Muscle of leg (tissue), 11 donors: Measurements from ENCODE around the gene BBS2. TPM values are rescaled to one million over a fixed set of nuclear protein-coding genes. Genes with fewer than 3 reads are reported as not detected.
A peak's percentile ranks its signal among the peaks of the same experiment; 100 is the strongest.
"Not testable (repeated sequence)": the region's sequence is repeated elsewhere in the genome, so short reads cannot be mapped to it uniquely, and the experiment has no call there.

ENCODE experiments used
- DNase-seq: peaks from one replicate; pipeline ENCODE4 v3.0.0; 2013
- H3K27ac ChIP-seq: one replicate; pipeline ENCODE4 v1.5.1; 2013; ENCODE audit warnings: mild to moderate bottlenecking, low read length, control low read depth
- H3K27me3 ChIP-seq: one replicate; pipeline ENCODE4 v1.6.1; 2013; ENCODE audit warnings: low read length; ENCODE audit not compliant: control insufficient read depth, insufficient read depth
- H3K36me3 ChIP-seq: one replicate; pipeline ENCODE4 v1.6.1; 2013; ENCODE audit warnings: low read length; ENCODE audit not compliant: control insufficient read depth, insufficient read depth
- H3K4me1 ChIP-seq: one replicate; pipeline ENCODE4 v1.6.1; 2013; ENCODE audit warnings: low read length; ENCODE audit not compliant: control insufficient read depth, insufficient read depth
- H3K4me3 ChIP-seq: one replicate; pipeline ENCODE4 v1.5.1; 2013; ENCODE audit warnings: low read length, control low read depth
- H3K9me3 ChIP-seq: replicated peaks from 2 replicates; pipeline ENCODE4 v1.6.1; 2013; ENCODE audit warnings: low read depth, low read length; ENCODE audit not compliant: control insufficient read depth
- WGBS: methylation state at CpG from one replicate; pipeline ENCODE4 v1.1.5; 2013; ENCODE audit warnings: missing lambda C conversion rate; ENCODE audit not compliant: insufficient coverage; 5-methylcytosine and 5-hydroxymethylcytosine counted together
- polyA plus RNA-seq, 8 donors: library from polyadenylated mRNA; unstranded; fragments of 120-200 nt; gene quantifications; one replicate each; pipeline versions ENCODE4 v1.2.1 to v1.2.3, GENCODE V29; 2013; ENCODE audit warnings: inconsistent platforms in 1 of 8, low replicate concordance in 1 of 8; ENCODE audit not compliant: insufficient read length in 8 of 8, insufficient read depth in 1 of 8
- total RNA-seq: library from RNA; stranded (reverse); fragments of 120-200 nt; gene quantifications from one replicate; pipeline ENCODE4 v1.2.4, GENCODE V29; 2013

Gene BBS2
- total and polyA plus RNA-seq, 9 donors = 27.9 to 58.3 (median 36.5) TPM

- H3K4me1 ChIP-seq = no peaks in the 10 kb centered on the region
- H3K27me3 ChIP-seq = no peaks in the 10 kb centered on the region
- WGBS = no CpG with 5 or more reads among the region's 2 CpGs
- H3K27ac ChIP-seq = no peak overlapping the region
- H3K4me3 ChIP-seq = no peak overlapping the region
- H3K9me3 ChIP-seq = no peaks in the 10 kb centered on the region
- no peak for DNase-seq
- H3K36me3 ChIP-seq = peaks cover 13% of the 10 kb centered on the region
These were observed 9.3 kb downstream of the BBS2 start for GRCh38 chr16:56510544-56510943.

- Histone ChIP-seq H3K4me3 (no peak overlapping the region), H3K9me3 (no peaks in the 10 kb centered on the region), H3K27ac (peak overlapping the region; percentile 71), H3K27me3 (no peaks in the 10 kb centered on the region), H3K4me1 (no peaks in the 10 kb centered on the region), H3K36me3 (peaks cover 27% of the 10 kb centered on the region)
- DNase-seq = peak; percentile 85
These were observed 12.9 kb downstream of the BBS2 start for GRCh38 chr16:56506941-56507340.

- WGBS = no CpG with 5 or more reads among the region's 3 CpGs
- H3K36me3 ChIP-seq = peaks cover 33% of the 10 kb centered on the region
These were observed 14.6 kb downstream of the BBS2 start for GRCh38 chr16:56505181-56505580.

GRCh38 chr16:56493815-56494214 lies 26.0 kb downstream of the BBS2 start:
- Histone ChIP-seq H3K4me3 (no peak overlapping the region), H3K27ac (no peak overlapping the region), H3K9me3 (no peaks in the 10 kb centered on the region), H3K27me3 (no peaks in the 10 kb centered on the region), H3K4me1 (no peaks in the 10 kb centered on the region), H3K36me3 (peaks cover 13% of the 10 kb centered on the region)
- DNase-seq = no peak
- 83% methylated on average over 1 of the region's 1 CpG for WGBS

More at GRCh38 chr16:56505181-56505580, 14.6 kb downstream of the BBS2 start:
- Histone ChIP-seq H3K27ac (no peak overlapping the region), H3K4me3 (no peak overlapping the region), H3K9me3 (no peaks in the 10 kb centered on the region), H3K27me3 (no peaks in the 10 kb centered on the region), H3K4me1 (no peaks in the 10 kb centered on the region)
- DNase-seq = peak; percentile 56

GRCh38 chr16:56493126-56493525 lies 26.7 kb downstream of the BBS2 start:
- H3K4me1 ChIP-seq = no peaks in the 10 kb centered on the region
- H3K27ac ChIP-seq = no peak overlapping the region
- no peak overlapping the region for H3K4me3 ChIP-seq
- no peaks in the 10 kb centered on the region for H3K27me3 ChIP-seq
- peaks cover 6% of the 10 kb centered on the region for H3K36me3 ChIP-seq
- H3K9me3 ChIP-seq = no peaks in the 10 kb centered on the region
- no peak for DNase-seq
- WGBS = no CpG with 5 or more reads among the region's 2 CpGs

GRCh38 chr16:56491657-56492261 lies 28.1 kb downstream of the BBS2 start:
- Histone ChIP-seq H3K4me1 (no peaks in the 10 kb centered on the region), H3K36me3 (peaks cover 1% of the 10 kb centered on the region), H3K27me3 (no peaks in the 10 kb centered on the region), H3K4me3 (no peak overlapping the region), H3K27ac (no peak overlapping the region), H3K9me3 (no peaks in the 10 kb centered on the region)
- WGBS = no CpG with 5 or more reads among the region's 4 CpGs
- DNase-seq = no peak

GRCh38 chr16:56488868-56489267 lies 31.0 kb downstream of the BBS2 start:
- not testable (repeated sequence) for H3K27ac ChIP-seq, H3K4me3 ChIP-seq, H3K27me3 ChIP-seq, H3K9me3 ChIP-seq, DNase-seq, H3K4me1 ChIP-seq, H3K36me3 ChIP-seq
- no CpG with 5 or more reads among the region's 1 CpG for WGBS

GRCh38 chr16:56488035-56488434 lies 31.8 kb downstream of the BBS2 start:
- DNase-seq = no peak
- Histone ChIP-seq H3K4me1 (no peaks in the 10 kb centered on the region), H3K27me3 (no peaks in the 10 kb centered on the region), H3K9me3 (no peaks in the 10 kb centered on the region), H3K4me3 (no peak overlapping the region), H3K27ac (no peak overlapping the region), H3K36me3 (peaks cover 7% of the 10 kb centered on the region)
- WGBS = 72% methylated on average over 4 of the region's 5 CpGs

GRCh38 chr16:56483394-56483793 lies 36.4 kb downstream of the BBS2 start:
- Histone ChIP-seq H3K9me3 (no peaks in the 10 kb centered on the region), H3K27me3 (no peaks in the 10 kb centered on the region), H3K4me3 (no peak overlapping the region), H3K27ac (no peak overlapping the region), H3K4me1 (no peaks in the 10 kb centered on the region), H3K36me3 (peaks cover 24% of the 10 kb centered on the region)
- DNase-seq = no peak

GRCh38 chr16:56482683-56483236 lies 37.1 kb downstream of the BBS2 start:
- Histone ChIP-seq H3K27ac (no peak overlapping the region), H3K36me3 (peaks cover 27% of the 10 kb centered on the region), H3K4me3 (no peak overlapping the region), H3K27me3 (no peaks in the 10 kb centered on the region), H3K4me1 (no peaks in the 10 kb centered on the region), H3K9me3 (no peaks in the 10 kb centered on the region)
- no peak for DNase-seq
- WGBS = no CpG with 5 or more reads among the region's 5 CpGs
